Cortex of kidney (tissue), 1 donor: ENCODE results near the gene ZNF253.
"Not testable (repeated sequence)": the region's sequence is repeated elsewhere in the genome, so short reads cannot be mapped to it uniquely, and the experiment has no call there.

Source experiments
- DNase-seq: peaks from one replicate; lab custom pipeline; 2025; lab: John Stamatoyannopoulos, UW

The ZNF253 gene

GRCh38 chr19:19865750-19866610, at the start of gene ZNF253:
Gene ZNF253 (plus strand): TSS chr19:19865882. CDS start chr19:19865997, 115 bp downstream.
- no peak for DNase-seq

GRCh38 chr19:19816679-19817078, 49.0 kb upstream of the ZNF253 start:
- no peak for DNase-seq

GRCh38 chr19:19817357-19817756, 48.3 kb upstream of the ZNF253 start:
- no peak for DNase-seq

- no peak for DNase-seq
These were observed 44.8 kb upstream of the ZNF253 start for GRCh38 chr19:19820774-19821320.

GRCh38 chr19:19821366-19821951, 44.2 kb upstream of the ZNF253 start, which contains the start of gene ZNF506:
Gene ZNF506 (minus strand): TSS chr19:19821750. CDS start chr19:19821603, 147 bp downstream.
- DNase-seq, result peak; percentile 40

GRCh38 chr19:19821976-19822375, 43.7 kb upstream of the ZNF253 start:
- not testable (repeated sequence) for DNase-seq

- DNase-seq, result no peak
These were observed 41.8 kb upstream of the ZNF253 start for GRCh38 chr19:19823916-19824315.

- DNase-seq, result no peak
These were observed 38.8 kb upstream of the ZNF253 start for GRCh38 chr19:19826875-19827274.

GRCh38 chr19:19835560-19836038, 30.1 kb upstream of the ZNF253 start:
- no peak for DNase-seq

GRCh38 chr19:19847781-19848180, 17.9 kb upstream of the ZNF253 start:
- no peak for DNase-seq

GRCh38 chr19:19849056-19849455, 16.6 kb upstream of the ZNF253 start:
- DNase-seq, result no peak

GRCh38 chr19:19851740-19852139, 13.9 kb upstream of the ZNF253 start:
- not testable (repeated sequence) for DNase-seq

- DNase-seq, result no peak
These were observed 6.9 kb upstream of the ZNF253 start for GRCh38 chr19:19858751-19859150.

GRCh38 chr19:19860756-19861390, 4.8 kb upstream of the ZNF253 start:
- DNase-seq, result no peak

GRCh38 chr19:19866611-19867248, 1.0 kb downstream of the ZNF253 start:
- DNase-seq, result no peak

- not testable (repeated sequence) for DNase-seq
These were observed 4.4 kb downstream of the ZNF253 start for GRCh38 chr19:19870086-19870485.

- DNase-seq, result no peak
These were observed 6.2 kb downstream of the ZNF253 start for GRCh38 chr19:19871932-19872331.

GRCh38 chr19:19873381-19873780, 7.7 kb downstream of the ZNF253 start:
- DNase-seq, result no peak

- no peak for DNase-seq
These were observed 12.0 kb downstream of the ZNF253 start for GRCh38 chr19:19877724-19878123.

GRCh38 chr19:19884583-19884982, 18.9 kb downstream of the ZNF253 start:
- no peak for DNase-seq

GRCh38 chr19:19892055-19892941, 26.6 kb downstream of the ZNF253 start:
- not testable (repeated sequence) for DNase-seq
